T-helper 1 cell treated with Interleukin-12 subunit alpha and Interleukin-12 subunit beta and Interleukin-4 antibody, amounts not matched to agents 30 ng/mL and 1 ng/mL, for 36 hours (primary cell): ENCODE measurements around the gene OXA1L. TPM values are rescaled to one million over a fixed set of nuclear protein-coding genes. Genes with fewer than 3 reads are reported as not detected.
"Not testable (repeated sequence)": the region's sequence is repeated elsewhere in the genome, so short reads cannot be mapped to it uniquely, and the experiment has no call there.

ENCODE experiments used
- intact Hi-C: fragments of 100-400 bp; cut with micrococcal nuclease; formaldehyde crosslinking; loops from one replicate; pipeline ENCODE4 v1.15.1; 2024
- total RNA-seq: library from RNA; stranded (reverse); gene quantifications from 2 replicates; pipeline ENCODE4 v1.2.3, GENCODE V29; 2022

The OXA1L gene
- total RNA-seq, 1 donor from 2014 or later, result 120 TPM

GRCh38 chr14:22768947-22769346, 2.5 kb downstream of the OXA1L start:
- intact Hi-C loops, result loop anchor here (5.0 kb wide), 1 partner anchor 852 kb away; no protein-coding TSS in a partner anchor

- intact Hi-C loops, result loop anchor here (5.0 kb wide), 1 partner anchor 852 kb away; no protein-coding TSS in a partner anchor
Measured at GRCh38 chr14:22769369-22769768, 2.9 kb downstream of the OXA1L start.

GRCh38 chr14:22770481-22771187, 4.1 kb downstream of the OXA1L start:
- intact Hi-C loops, result no loop called here

DNA sequence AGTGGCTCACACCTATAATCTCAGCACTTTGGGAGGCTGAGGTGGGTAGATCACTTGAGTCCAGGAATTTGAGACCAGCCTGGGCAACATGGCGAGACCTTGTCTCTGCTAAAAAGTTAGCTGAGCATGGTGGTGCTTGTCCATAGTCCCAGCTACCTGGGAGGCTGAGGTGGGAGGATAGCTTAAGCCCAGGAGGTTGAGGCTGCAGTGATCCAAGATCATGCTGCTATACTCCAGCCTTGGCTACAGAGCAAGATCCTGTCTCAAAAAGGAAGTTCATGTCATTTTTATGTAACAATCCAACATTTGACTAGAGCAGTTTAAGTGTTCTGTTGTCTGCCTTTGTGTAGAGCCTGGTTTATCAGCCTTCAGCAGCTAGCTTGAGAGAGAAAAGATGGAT, 6.2 kb downstream of the OXA1L start:
- intact Hi-C loops, result no loop called here

GRCh38 chr14:22773162-22774010, 6.9 kb downstream of the OXA1L start:
- intact Hi-C loops, result no loop called here

GRCh38 chr14:22774011-22774706, 7.7 kb downstream of the OXA1L start:
- intact Hi-C loops, result no loop called here

DNA sequence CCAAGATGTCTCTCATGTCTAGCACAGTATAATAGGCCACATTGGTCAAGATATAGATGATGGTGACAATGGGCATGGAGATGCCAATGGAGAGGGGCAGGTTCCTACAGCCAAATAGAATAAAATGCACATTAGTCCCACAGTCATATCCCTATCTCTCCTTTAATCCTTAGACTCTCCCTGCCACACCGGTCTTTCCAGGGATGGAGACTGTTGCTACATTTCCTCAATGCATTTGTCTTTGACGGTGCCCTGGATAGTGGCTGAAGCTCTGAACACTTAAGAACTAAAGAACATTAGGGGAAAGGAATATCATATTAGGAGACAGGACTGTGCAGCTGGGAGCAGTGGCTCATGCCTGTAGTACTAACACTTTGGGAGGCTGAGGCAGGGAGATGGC, 9.7 kb downstream of the OXA1L start:
- intact Hi-C loops, result no loop called here

GRCh38 chr14:22776849-22777248, 10.4 kb downstream of the OXA1L start:
- intact Hi-C loops, result not testable (repeated sequence)

DNA sequence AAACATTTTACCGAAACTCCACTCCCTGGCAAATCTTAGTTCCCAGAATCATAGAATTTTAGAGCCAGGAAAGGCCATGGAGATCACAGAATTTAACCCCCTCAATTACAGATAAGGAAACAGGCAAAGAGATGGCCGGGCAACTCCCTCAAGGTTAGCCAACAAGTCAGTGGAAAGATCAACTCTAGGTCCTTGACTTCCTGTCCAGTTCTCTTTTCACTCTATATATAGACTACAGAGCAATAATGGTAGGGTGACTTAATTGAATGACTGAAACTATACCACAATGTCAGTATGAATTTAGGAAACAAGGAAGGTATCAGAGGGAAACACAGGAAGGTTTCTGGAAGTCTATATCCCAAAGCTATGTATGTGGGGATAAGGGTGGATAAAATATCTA, 11.6 kb downstream of the OXA1L start:
- intact Hi-C loops, result no loop called here

- intact Hi-C loops, result no loop called here
Measured at GRCh38 chr14:22780105-22780679, 13.7 kb downstream of the OXA1L start.

- intact Hi-C loops, result no loop called here
Measured at GRCh38 chr14:22780941-22781300, 14.4 kb downstream of the OXA1L start.

GRCh38 chr14:22781301-22781991, 15.0 kb downstream of the OXA1L start:
- intact Hi-C loops, result no loop called here

GRCh38 chr14:22786685-22787084, 20.2 kb downstream of the OXA1L start:
- intact Hi-C loops, result no loop called here

- intact Hi-C loops, result no loop called here
Measured at GRCh38 chr14:22791301-22791700, 24.8 kb downstream of the OXA1L start.

- intact Hi-C loops, result no loop called here
Measured at GRCh38 chr14:22792158-22792557, 25.7 kb downstream of the OXA1L start.

GRCh38 chr14:22793550-22793949, 27.1 kb downstream of the OXA1L start:
- intact Hi-C loops, result not testable (repeated sequence)

- intact Hi-C loops, result no loop called here
Measured at GRCh38 chr14:22793976-22794375, 27.5 kb downstream of the OXA1L start.

GRCh38 chr14:22794551-22794951, 28.1 kb downstream of the OXA1L start:
- intact Hi-C loops, result no loop called here

DNA sequence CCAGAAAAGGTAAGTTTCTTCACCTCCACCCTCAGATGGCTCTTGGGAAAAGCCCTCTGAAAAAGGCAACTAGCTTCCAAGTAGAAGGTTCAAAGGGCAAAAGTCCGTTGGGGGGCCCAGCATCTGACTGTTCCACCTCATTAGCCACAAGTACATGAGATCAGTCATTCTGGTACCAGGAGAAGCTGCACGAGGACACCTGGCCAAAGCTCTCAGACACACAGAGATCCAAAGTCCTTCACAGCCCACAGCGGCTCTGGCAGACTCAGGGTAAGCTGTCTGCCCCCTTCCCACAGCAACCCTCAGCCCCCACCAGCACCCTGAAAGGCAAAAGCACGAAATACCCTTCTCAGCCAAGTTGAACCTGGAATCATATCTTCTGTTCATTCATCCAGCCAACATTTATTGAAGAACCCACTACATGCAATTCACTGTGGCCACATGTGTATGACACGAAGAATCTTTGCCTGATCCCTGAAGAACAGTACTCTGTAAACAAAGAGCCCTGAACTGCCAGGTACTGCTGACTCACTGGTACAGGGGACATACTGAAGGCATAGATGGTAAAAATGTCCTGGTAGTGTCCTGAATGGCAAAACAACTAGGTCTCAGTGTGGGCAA, 29.7 kb downstream of the OXA1L start:
- intact Hi-C loops, result no loop called here
